Ascending aorta (tissue), 2 donors: ENCODE measurements around the gene TACC3. TPM values are rescaled to one million over a fixed set of nuclear protein-coding genes. Genes with fewer than 3 reads are reported as not detected.

ENCODE experiments used
- DNase-seq, 2 donors: peaks; one replicate each; pipeline ENCODE4 v3.0.0-alpha.2; 2019; ENCODE audit warnings: low spot score in 2 of 2
- H3K27ac ChIP-seq, 2 donors: fragments of 200-600 bp; sonication (generic); one replicate each; pipeline ENCODE4 v1.5.1; 2016 to 2017; ENCODE audit warnings: mild to moderate bottlenecking in 1 of 2
- H3K27me3 ChIP-seq: fragments of 200-600 bp; sonication (generic); one replicate; pipeline ENCODE4 v1.5.1; 2017
- H3K36me3 ChIP-seq, 2 donors: fragments of 200-600 bp; sonication (generic); one replicate each; pipeline ENCODE4 v1.5.1; 2016
- H3K4me1 ChIP-seq, 2 donors: fragments of 200-600 bp; sonication (generic); one replicate each; pipeline ENCODE4 v1.5.1; 2016 to 2017; ENCODE audit warnings: mild to moderate bottlenecking in 1 of 2
- H3K4me3 ChIP-seq, 2 donors: fragments of 200-600 bp; sonication (generic); one replicate each; pipeline ENCODE4 v1.5.1; 2016 to 2017; ENCODE audit warnings: mild to moderate bottlenecking in 1 of 2
- H3K9me3 ChIP-seq, 2 donors: fragments of 200-600 bp; sonication (generic); one replicate each; pipeline ENCODE4 v1.5.1; 2016
- CTCF ChIP-seq, 3 experiments: fragments of 200-600 bp in 2 of 3; fragments of 450-650 bp in 1 of 3; sonication (generic) in 2 of 3; IDR thresholded peaks; one replicate each; pipeline ENCODE4 v1.5.1; 2016 to 2019; ENCODE audit warnings: antibody characterized with exemption in 3 of 3, mild to moderate bottlenecking in 1 of 3, moderate library complexity in 1 of 3
- intact Hi-C: fragments of 100-400 bp; cut with DNase I; formaldehyde crosslinking; loops from one replicate; pipeline ENCODE4 v1.15.1; 2023
- total RNA-seq: library from RNA; depleted of rRNA; stranded (reverse); fragments of >200 nt; gene quantifications from one replicate; pipeline ENCODE4 v1.1.0, GENCODE V29; 2016

The TACC3 gene
- total RNA-seq, 1 donor from 2014 or later: 2.7 TPM

- Histone ChIP-seq H3K4me1 (peaks cover 9% of the 10 kb centered on the region in 2 donors), H3K36me3 (no peaks in the 10 kb centered on the region), H3K9me3 (no peaks in the 10 kb centered on the region), H3K27me3 (peaks cover 23% of the 10 kb centered on the region), H3K4me3 (peak within 1 kb of the TSS; percentile 55 to 70), H3K27ac (no peak within 1 kb of the TSS)
- intact Hi-C loops: no loop called here
- DNase-seq: no peak
- no peak for TF ChIP-seq CTCF (IDR thresholded peaks at IDR 0.05)
Measured at GRCh38 chr4:1792832-1793495, 71.6 kb downstream of the TACC3 start, which contains the start of gene FGFR3. FGFR3 (plus strand) TSS chr4:1793293; CDS start chr4:1793935, 642 bp downstream.

GRCh38 chr4:1793496-1793840 is 72.1 kb downstream of the TACC3 start:
- H3K4me1 ChIP-seq: peaks cover 9% of the 10 kb centered on the region in 2 donors
- peak overlapping the region; percentile 55 to 70 for H3K4me3 ChIP-seq
- no peak overlapping the region for H3K27ac ChIP-seq
- intact Hi-C loops: no loop called here
- no peak for TF ChIP-seq CTCF (IDR thresholded peaks at IDR 0.05)
- H3K27me3 ChIP-seq: peaks cover 23% of the 10 kb centered on the region
- no peak for DNase-seq
- H3K36me3 ChIP-seq: no peaks in the 10 kb centered on the region
- H3K9me3 ChIP-seq: no peaks in the 10 kb centered on the region

- intact Hi-C loops: no loop called here
- DNase-seq: no peak
- no peak for TF ChIP-seq CTCF (IDR thresholded peaks at IDR 0.05)
- Histone ChIP-seq H3K9me3 (no peaks in the 10 kb centered on the region), H3K4me1 (peaks cover 9% of the 10 kb centered on the region in 2 donors), H3K27ac (no peak overlapping the region), H3K27me3 (peaks cover 23% of the 10 kb centered on the region), H3K36me3 (no peaks in the 10 kb centered on the region), H3K4me3 (peak overlapping the region; percentile 55 to 70)
Measured at GRCh38 chr4:1793940-1794808, 72.9 kb downstream of the TACC3 start.

Other genes with a start within 250 kb of the TACC3 start
- gene FAM53A, start 37.2 kb upstream of the TACC3 start, total RNA-seq: not detected
- gene SLBP, start 9.2 kb upstream of the TACC3 start, total RNA-seq: 218 TPM
- 192 TPM for gene TMEM129, start 198 bp upstream of the TACC3 start, total RNA-seq
- 3.7 TPM for gene FGFR3, start 71.8 kb downstream of the TACC3 start, total RNA-seq
- gene LETM1, start 134.6 kb downstream of the TACC3 start, total RNA-seq: 37.7 TPM
- gene NSD2, start 149.9 kb downstream of the TACC3 start, total RNA-seq: 19.9 TPM